Glomerular endothelial cell (primary cell): ENCODE data around the gene RPS27A. TPM values are rescaled to one million over a fixed set of nuclear protein-coding genes. Genes with fewer than 3 reads are reported as not detected.

Experiments used
- total RNA-seq: library from RNA; depleted of rRNA; stranded (reverse); fragments of >200 nt; gene quantifications from 2 replicates; pipeline ENCODE4 v1.2.3, GENCODE V29; 2015

Gene RPS27A
- total RNA-seq, 1 donor from 2014 or later = 926 TPM

Other genes with a start within 250 kb of the RPS27A start
- 696 and 759 TPM in 2 replicates for gene RTN4, start 182.2 kb upstream of the RPS27A start, total RNA-seq
- 2.8 and 4.8 TPM in 2 replicates for gene CLHC1, start 395 bp upstream of the RPS27A start, total RNA-seq
- 12.9 and 16.1 TPM in 2 replicates for gene MTIF2, start 36.5 kb downstream of the RPS27A start, total RNA-seq
- 40.0 and 45.7 TPM in 2 replicates for gene CCDC88A, start 187.2 kb downstream of the RPS27A start, total RNA-seq